HG03280 (cell line): ENCODE measurements around the gene MAP6D1.

Experiments
- ATAC-seq: cut with Tn5 transposase; IDR thresholded peaks from one replicate; pipeline ENCODE4 v1.9.1; 2021; ENCODE audit warnings: mild to moderate bottlenecking, moderate library complexity; ENCODE audit not compliant: unreplicated experiment

Gene MAP6D1

DNA sequence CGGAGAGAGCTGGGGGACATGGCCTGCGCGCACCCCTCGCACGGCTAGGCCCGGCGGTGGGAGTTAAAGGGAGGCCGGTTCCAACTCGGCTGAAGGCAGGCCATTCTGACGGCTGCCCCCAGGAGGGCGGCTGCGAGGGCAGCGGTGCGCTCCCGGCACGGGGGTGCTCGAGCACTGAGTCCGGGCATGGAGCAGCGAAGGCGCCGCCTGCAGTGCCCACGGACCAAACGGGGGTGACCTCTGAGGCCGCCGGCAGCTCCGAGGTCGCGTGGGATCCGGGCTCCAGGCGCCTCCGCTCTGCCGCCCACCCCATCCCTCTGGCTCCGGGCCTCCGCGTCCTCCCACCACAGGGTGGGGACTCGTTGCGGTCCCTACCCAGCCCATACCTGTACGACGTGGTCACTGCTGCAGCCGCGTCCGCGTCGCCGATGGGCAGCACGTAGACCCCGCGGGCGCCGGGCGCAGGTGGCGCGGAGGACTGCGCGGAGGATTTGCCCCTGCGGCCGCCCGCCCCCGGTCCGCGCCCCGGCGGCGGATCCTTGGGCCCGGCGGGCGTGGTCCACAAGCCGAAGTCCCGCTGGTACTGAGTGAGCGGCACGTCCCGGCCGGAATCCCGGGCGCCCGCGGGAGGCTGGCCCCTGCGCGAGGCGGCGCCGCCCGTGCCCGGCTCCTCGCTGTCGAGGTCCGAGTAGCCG is 469 bp downstream of the MAP6D1 start:
- ATAC-seq = peak; percentile 29

DNA sequence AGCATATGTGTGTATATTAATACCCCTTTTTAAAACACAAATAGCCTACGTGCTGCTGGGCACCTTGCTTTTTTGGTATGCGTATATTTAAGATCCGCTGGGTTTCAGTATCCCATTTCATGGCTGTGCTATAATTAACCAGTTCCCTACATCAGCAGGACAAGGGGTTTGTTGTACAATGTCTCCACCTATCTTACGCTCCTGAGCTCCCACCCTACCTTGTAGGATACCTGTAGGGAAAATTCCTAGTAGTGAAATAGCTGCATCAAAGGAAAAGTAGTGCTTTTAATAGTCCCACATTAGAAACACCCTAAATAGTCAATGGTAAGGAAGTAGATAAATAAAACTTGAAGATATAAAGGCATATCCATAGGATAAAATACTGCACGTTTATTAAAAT is 1.4 kb downstream of the MAP6D1 start:
- ATAC-seq = no peak

DNA sequence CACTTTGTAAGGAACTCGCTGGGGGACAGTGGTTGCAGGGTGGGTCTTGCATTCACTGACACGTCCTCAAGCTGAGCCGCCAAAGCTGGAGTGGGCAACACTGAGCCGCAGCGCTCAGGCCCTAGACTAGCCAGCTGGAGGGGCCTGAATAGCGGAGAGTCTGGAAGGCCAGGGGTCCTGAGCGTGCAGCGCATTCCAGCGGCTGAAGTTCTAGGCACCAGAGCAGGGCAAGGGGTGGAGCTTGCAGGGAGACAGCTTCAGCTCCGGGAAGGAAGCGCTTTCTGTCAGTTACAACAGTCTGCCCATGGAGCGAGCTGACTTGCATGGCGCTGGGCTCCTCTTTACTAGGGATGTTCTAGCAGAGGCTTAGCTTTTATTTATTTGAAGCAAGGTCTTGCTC is 2.7 kb downstream of the MAP6D1 start:
- no peak for ATAC-seq

DNA sequence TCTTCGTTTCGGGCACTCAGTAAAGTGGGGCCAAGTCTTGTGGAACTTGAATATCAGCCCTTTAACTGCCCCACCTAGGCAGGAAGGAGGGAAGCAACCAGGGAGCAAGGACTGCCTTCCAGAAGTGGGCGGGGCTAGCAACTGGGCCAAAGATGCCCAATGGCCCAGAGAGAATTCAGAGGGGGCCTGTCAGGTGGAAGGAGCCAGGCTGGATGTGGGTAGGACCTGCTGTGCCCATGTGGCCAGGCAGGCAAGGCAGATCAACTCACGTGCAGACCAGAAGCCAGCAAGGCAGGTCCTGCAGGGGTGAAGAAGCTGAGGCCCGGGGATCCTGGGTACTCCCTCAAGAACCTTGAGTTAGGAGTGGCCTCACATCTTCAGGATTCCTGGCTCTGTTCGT is 5.5 kb downstream of the MAP6D1 start:
- ATAC-seq = no peak

DNA sequence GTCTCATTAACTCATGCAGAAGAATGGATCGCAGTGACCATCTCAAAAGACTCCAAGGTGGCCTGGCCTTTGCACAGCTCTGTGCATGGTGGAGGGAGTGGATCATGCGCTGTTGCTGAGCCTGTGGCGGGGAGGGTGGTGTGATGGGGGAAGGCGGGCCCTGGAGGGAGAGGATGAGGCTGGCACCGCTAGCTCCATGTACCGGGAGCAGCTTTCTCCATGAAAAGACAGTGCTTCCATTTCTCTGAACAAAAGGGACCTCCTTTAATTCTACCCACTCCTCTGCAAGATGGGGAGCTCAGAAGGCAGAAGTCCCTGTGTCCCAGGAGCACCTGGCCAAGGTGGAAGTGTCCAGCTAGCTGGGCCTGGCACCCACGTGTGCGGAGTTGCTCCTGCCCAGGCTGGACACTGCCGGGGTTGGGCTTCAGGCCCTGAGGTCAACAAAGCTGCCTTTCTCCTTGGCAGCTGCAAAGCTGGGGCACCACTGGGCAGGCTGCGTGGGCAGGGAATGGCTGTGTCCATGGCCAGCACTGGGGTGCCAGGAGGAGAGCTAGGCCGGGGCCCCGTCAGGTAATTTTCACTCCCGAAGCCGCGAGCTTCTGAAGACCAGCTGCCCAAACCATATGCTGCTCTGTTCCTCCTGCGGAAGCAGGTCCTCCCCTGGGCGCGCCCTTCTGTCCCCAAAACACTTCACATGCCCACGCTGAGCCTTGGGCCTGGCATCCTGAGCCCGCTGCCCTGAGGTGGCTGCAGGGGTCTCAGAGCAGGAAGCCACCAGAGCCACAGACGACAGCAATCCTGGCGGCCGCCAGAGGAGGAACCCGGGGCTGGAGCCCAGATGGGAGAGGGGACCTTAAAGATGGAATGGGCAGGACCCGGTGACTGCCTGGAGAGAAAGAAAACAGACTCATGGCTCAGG is 6.4 kb downstream of the MAP6D1 start:
- no peak for ATAC-seq

DNA sequence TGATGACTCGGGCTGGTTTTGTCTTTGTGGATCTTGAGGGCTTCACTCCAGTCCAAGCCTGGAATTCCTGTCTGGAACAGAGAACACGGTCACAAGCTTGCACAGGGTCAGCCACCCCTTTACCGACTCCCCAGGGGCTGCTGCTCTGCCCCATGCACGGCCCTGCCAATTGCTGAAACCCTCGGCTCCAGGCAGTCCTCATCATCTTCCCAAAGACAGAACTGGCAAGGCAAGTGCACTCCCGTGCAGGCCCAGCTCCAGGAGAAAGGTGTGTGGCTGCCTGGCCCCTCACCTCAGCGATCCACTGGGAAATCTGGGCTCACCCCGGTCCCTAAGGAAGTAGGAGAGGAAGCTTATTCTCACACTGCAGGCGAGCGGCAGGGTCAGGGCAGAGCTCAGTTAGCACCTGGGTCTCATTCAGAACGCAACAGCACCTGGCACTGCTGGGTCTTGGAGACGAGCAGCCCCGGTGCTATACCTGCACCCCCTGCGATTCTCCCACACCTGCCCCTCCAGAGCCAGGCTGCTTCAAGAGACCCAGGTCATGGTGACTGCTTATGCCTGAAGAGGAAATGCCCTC is 7.2 kb downstream of the MAP6D1 start:
- no peak for ATAC-seq

DNA sequence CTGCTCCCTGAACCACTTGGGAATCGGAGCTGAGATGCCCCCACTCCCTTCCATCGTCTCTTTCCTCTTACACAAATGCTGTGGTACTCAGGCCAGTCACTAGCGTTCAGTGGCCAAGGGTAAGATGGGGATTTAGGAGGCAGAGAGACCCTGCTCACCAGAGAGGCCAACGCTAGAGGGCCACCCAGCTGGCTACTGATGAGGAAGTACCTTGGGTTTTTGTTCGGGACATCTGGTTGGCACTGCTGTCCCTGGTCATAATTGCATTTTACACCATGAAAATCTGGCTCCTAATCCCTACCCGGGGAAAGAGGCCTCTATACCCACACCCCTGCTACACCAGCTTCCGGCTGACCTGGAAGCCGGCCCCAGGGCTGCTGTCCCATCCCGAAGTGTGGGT is 7.7 kb downstream of the MAP6D1 start:
- no peak for ATAC-seq

DNA sequence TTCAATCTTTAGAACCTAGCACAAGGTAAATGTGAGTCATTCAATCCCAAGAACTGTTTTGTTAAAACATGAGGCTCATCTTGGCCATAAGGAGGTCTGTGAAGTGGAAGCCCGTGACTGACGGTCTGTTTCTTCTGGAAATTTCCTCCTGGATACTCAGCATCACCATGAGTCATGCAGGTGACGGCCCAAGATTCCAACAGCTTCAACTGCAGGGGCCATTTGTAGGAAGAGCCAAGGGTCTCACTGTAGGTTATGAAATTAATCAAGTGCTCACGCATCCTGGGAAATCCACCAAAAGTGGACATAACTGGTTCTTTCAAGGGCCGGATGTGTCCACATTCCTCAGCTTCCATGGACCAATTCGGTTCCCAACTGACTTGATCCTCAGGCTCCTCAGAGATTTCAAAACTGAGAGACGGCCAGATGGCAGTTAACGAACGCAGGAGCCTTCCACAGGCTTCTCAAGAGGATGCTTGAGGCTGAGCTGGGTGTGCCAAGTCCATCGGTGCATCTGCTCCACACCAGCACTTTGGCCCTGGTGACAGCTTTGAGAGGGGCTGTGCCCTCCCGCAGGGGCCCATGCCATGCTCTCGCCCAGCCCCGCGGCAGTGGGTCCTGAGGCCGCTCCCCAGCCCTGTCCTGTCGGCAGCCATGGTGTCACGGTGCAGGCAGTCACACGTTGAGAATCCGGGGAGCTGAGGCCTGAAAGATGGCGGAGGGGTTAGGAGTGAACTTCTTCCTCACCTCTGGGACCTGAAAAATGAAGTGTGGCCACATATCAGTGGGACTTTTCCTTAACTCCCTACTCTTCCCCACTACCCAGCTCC is 8.5 kb downstream of the MAP6D1 start:
- no peak for ATAC-seq

DNA sequence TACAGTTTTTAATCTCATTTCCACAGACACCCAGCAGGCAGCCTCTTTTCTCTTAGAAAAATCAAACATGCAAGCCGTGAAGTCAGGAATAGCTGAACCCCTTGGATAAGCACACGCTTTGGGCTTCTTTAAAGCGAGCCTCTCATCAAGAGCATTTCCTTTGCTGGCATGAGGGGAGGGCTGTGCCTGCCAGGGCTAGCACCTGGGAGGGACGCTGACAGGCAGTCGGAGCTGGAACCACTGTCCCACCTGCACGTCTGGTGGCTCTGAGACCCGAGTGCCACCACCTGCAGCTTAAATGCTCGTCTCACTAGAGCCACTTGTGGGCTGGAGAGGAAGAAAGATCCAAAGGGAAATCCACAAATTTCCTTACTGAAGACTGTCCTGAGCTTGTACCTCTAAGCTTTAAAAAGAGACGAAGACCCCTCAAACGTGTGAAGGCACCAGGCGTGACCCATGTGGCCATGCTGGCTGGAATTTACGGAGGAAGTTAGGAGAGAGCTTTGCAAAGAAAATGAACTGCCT is 9.4 kb downstream of the MAP6D1 start:
- no peak for ATAC-seq

DNA sequence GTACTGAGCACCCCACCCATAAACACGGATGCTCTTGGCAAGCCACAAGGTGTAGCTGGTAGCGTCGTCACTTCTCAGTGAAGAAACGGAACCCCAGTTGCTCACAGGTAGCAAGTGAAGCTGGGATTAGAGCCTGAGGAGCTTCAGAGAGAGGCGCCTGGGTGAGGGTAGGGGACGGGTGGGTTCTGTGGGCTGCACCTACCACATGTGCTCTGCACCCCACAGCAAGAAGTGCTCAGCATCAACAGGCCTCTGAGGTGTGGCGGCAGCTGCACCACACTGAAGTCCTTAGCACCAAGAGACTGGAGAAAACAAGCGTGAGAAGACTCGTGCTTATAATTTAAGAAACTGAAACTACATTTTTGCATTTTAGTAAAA is 9.8 kb downstream of the MAP6D1 start:
- ATAC-seq = no peak

DNA sequence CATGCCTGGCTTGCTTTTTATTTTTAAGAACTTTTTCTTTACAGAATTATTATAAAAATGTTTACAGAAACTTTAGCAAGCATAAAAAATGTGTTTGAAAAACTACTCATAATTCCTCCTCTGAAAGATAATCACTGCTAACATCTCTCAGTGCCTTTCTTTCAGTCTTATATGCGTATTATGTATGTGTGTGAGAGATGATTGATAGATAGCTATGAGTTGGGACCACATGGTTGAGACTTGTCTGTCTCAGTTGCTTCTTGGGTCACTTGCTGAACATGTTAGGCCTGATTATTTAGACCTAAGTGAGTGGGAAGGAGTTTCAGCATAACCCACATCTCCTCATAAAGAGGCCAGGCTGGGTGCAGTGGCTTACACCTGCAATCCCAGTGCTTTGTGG is 11.1 kb downstream of the MAP6D1 start:
- no peak for ATAC-seq

DNA sequence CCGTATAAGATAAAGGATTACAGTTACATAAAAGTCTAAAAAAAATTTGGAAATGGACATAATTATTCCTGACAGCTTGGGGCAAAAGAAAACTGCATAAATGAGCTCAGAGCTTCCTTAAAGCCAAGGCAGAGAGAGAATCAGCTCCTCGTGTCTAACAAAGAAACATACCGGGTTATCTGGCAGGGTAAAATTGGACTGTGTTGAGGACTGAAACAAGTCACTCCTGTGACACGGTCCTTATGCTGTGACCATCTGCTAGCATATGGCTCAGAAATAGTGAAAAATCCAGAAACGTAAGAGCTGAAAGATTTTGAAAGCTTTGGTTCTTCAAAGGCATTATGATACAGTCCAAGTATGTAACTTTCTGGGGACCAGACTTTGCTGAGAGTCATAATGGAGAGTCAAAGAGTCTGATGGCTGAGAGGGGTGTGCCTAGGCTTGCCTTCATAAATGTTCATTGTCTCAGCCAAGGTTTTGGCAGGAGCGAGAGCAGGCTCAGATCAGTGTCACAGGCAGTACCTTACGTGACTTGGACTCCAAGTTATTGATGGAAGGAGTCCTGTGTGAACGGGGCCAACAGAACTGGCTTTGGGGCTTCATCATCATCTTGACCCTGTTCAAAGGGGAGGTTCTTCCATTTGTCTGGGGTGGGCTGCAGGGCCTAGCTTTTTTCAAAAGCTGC is 12.5 kb downstream of the MAP6D1 start:
- no peak for ATAC-seq

DNA sequence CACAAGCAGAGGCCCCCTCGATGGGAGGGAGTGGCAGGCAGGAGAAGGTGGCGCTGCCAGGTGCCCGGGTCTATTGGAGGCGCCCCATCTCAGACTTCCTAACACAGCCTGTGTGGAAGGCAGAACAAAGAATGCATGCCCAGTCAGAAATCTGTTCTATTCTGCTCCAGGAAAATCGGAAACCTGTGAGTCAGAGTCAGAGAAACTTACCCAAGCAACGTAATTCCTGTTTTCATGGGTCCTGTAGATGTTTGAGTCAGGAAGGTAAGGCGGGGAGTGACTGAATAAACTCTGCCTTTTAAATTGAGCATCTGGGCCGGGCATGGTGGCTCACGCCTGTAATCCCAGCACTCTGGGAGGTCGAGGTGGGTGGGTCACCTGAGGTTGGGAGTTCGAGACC is 13.7 kb downstream of the MAP6D1 start:
- no peak for ATAC-seq

DNA sequence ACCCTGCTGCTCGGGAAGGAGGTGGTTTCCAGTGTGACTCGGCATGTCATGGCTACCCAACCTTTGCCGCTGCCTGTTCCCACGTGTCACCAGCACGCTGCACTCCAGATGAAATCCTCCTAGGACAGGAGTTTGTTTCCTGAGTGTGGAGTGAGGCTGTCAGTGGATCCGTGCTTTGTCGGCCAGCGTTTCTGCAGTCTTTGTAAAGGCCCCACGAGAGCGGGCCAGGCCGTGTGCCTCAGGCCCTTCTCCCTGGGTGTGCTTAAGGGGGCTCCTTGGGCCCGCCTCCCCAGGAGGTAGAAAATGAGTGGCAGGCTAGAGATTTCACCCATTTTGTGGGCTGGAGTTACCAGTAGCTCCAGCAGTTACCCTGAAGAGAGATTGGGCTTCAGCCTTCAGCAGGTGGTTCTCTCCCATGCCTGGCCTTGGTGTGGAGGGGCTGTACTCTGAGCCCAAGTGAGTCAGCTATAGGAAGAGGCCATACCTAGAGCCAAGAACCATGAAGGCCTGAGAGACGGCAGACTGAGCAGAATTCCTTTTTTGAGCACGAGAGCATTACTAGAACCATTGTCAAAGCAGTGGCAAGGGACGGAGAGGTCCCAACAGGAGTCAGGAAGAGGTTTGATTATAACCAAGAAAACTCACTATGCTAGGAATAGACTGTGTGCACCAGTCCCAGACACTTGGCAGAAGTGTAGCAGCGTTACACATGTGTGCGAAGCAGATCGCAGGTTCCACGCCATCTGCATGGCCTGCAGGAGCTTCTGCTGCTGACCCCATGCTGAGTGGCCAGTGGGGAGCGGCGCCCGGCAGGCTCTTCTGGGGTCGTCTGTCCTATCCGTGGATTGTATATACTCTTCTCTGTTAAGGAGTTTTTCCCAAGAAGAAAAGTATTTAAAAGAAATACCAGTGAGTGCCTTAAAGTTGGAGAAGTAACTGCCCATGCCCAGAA is 14.5 kb downstream of the MAP6D1 start:
- ATAC-seq = no peak

DNA sequence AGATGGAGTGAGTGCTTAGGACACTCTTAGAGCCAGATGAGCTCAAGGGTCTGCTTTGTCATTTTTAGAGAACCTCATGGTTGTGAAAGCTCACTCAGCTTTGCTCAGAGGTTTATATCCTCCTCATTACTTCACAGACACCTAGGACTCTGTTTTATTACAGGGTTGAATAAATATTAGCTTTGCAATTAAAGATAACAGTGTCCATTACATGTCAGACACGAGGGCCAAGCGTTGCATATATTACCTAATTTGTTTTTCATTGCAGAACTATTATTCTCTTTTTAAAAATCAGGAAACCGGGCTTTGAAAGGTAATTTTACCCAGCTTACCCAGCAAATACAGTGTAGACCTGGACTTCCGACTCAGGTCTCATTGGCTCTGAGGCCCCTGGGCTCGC is 16.1 kb downstream of the MAP6D1 start:
- no peak for ATAC-seq

DNA sequence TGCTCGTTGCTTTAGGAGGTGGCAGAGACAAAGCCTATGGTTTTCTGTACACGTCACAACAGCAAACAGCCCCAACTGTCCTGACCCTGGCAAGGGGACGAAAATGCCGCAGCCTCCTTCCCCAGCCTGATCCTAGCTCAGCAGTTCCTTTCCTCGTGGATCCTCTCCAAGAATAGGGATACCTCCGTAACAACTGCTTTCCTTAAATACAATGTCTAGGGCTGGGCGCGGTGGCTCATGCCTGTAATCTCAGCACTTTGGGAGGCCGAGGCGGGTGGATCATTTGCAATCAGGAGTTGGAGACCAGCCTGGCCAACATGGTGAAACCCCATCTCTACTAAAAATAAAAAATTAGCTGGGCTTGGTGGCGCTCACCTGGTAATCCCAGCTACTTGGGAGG is 17.0 kb downstream of the MAP6D1 start:
- ATAC-seq = no peak

DNA sequence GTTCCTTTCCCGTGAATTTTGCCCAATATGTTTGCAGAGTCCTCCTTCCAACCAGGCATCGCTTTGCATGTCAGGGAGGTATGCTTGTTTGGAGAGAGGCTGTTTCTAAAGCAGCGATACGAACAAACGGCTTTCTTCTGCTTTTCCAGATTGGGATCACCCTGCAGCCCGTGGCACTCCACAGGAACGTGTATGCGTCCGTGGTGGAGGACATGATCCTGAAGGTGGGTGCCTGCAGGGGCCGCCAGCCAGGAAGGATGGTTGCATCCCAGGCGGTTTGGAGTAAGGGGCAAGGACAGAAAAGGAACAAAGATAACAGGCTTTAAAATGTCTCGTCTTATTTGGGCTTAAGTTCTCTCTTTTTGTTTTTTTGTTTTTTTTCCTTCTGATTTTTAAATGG is 17.5 kb downstream of the MAP6D1 start:
- ATAC-seq = no peak

DNA sequence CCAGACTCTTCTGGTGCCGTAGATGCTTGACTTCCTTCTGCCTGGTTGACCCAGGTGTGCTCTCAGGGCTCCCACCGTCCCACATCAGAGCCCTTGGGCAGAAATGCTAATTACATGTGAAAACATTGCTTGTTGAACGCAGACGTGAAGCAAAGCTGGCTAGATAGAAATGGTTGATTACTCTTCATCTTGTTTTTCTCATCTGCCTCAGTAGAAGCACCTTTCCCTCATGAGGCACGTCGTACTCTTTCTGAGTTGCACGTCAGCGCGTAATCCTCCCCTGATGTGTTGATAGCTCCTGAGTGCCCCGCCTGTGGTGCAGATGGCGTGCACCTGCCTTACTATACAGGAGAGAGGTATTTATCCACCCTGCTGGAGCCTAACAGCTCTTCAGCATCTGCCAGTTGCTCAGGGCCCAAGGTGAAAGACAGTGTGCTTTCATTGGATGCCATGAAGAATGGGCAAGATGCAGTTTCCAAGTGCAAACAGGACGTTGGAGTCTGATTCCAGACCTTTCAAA is 18.1 kb downstream of the MAP6D1 start:
- no peak for ATAC-seq

DNA sequence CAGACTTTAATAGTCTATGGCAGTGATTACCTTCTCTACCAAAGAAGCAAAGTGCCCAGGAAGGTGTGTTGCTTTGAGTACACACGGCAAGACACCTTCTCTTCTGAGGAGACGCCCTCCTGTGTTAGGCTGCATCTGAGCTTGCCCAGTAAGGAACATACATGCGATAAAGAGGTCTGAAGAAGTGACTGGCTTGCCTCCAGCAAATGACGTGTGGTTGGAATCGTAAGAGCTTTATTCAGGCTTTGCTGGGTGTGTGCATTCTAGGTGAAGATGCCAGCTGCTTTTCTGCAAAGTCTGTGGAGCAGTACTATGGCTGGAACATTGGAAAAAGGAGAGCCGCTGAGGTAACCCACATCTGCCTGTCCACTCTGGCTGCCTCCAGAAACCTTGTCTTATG is 22.4 kb downstream of the MAP6D1 start:
- no peak for ATAC-seq
